GM12865 (cell line): Measurements from ENCODE around the gene AOAH.
"Not testable (repeated sequence)": the region's sequence is repeated elsewhere in the genome, so short reads cannot be mapped to it uniquely, and the experiment has no call there.

ENCODE experiments used
- DNase-seq: peaks from one replicate; pipeline ENCODE4 v3.0.0; 2010; ENCODE audit warnings: low read depth
- H3K4me3 ChIP-seq: 2 replicates; pipeline ENCODE4 v1.5.1; 2011; ENCODE audit warnings: mild to moderate bottlenecking, low read depth, low read length, control low read depth
- TF ChIP-seq, protein P1 (sequence below): IDR thresholded peaks from 2 replicates; pipeline ENCODE4 v1.5.1; 2011; ENCODE audit warnings: low read length, control low read depth, low read depth, inconsistent platforms; ENCODE audit not compliant: insufficient read depth; ENCODE audit errors: missing control alignments

AOAH gene

DNA sequence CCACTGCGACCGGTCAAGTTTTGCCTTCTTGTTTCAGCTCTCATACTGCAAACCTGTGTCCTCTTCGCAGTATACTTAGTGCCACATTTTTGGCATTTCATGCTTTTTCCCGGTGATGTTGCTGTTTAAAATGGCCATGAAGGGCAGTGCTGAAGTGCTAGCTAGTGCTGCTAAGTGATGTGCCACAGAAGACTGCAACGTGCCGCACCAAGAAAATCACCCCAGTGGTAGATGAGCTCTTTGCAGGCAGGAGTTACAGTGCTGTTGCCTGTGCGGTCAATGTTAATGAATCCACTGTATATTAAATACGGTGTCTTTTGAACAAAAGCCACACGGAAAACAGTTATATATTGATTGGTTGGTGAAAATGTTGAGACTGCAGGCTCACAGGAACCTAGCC, 214.3 kb downstream of the AOAH start:
- TF ChIP-seq, protein P1, sequence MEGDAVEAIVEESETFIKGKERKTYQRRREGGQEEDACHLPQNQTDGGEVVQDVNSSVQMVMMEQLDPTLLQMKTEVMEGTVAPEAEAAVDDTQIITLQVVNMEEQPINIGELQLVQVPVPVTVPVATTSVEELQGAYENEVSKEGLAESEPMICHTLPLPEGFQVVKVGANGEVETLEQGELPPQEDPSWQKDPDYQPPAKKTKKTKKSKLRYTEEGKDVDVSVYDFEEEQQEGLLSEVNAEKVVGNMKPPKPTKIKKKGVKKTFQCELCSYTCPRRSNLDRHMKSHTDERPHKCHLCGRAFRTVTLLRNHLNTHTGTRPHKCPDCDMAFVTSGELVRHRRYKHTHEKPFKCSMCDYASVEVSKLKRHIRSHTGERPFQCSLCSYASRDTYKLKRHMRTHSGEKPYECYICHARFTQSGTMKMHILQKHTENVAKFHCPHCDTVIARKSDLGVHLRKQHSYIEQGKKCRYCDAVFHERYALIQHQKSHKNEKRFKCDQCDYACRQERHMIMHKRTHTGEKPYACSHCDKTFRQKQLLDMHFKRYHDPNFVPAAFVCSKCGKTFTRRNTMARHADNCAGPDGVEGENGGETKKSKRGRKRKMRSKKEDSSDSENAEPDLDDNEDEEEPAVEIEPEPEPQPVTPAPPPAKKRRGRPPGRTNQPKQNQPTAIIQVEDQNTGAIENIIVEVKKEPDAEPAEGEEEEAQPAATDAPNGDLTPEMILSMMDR = no peak
- no peak for DNase-seq
- H3K4me3 ChIP-seq = no peak overlapping the region

DNA sequence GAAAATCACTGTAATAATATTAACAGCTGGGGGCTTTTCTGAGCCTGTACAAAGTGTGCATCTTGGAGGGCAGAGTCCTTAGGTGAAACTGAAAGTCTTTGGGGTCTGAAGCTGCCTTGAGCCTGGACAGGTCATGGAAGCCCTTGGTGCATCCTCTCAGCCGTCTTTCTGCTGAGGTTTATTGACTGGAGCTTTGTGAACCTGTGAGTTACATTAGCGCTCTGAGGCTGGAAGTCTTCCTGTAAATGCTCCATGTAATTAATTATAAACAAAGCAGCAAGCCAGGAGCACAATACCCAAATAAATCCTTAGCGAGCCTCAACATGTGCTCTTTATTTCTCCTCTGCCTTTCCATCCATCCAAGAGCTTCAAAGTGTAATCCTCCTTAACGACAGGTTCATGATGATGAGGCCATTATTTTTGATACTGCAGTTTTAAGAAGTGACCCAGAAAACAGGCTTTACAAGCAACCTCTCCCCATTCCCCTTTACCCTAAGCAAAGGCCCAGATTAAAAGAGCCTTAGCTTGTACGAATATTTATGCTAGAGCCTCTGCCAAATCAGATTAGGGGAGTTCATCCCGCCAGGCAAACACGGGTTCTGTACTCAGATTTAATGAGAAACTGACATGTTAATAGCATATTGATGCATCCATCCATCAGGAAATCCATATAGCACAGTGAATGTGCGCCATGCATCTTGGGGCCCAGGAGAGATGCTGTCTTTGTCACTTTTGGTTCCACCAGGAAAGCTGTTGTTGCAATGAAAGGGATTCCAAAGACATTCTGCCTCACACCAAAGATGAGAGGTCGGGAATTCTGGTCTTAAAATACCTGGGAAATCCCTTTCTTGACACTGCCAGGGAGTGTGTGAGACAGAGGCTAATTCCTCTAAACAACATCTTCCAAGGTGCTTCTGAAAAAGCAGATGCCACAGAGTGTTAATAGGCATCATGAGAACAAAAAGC, 216.5 kb downstream of the AOAH start:
- no peak for DNase-seq
- TF ChIP-seq, protein P1 = no peak
- H3K4me3 ChIP-seq = no peak overlapping the region

DNA sequence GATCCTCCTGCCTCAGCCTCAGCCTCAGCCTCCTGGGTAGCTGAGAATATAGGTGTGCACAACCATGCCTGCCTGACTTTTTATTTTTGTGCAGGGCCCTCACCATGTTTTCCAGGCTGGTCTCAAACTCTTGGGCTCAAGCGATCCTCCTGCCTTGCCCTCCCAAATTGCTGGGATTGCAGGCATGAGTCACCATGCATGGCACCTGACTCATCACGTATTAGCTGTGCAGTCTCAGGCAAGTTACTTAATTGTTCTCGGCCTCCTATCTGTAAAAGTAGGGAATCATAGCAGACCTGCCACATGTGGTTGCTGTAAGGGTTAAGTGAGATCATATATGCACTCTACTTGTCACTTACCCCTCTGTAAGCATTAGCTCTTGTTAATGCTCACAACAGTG, 217.5 kb downstream of the AOAH start:
- TF ChIP-seq, protein P1 = no peak
- DNase-seq = no peak
- H3K4me3 ChIP-seq = no peak overlapping the region

DNA sequence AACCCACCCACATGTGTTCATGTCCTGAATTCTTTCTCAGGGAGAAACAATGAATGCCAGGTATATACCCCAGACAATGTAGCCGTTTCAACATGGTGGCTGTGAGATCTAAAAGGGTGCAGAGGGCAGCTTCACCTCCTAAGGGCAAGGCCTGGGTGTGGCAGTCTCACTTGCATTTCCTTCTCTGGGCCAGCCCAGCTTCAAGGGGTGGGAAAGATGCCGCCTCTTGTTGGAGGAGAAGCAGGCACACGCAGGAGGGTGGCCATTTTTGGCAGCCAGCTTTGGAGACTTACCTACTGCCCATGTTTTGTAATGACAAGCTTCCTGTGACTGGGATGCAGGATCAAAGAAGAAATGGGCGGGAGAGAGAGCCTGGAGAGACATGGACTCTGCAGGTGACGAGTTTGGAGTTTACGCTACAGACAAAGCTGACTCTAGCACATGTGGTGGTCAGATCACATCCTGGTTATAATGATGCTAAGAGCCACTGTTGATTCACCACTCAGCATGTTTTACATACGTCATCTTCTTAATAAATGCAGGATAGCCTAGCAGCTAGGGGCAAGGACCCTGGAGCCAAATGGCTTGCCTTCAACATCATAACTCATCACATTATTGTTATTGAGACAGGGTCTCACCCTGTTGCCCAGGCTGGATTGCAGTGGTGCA, 218.0 kb downstream of the AOAH start:
- H3K4me3 ChIP-seq = no peak overlapping the region
- TF ChIP-seq, protein P1 = no peak
- DNase-seq = no peak

DNA sequence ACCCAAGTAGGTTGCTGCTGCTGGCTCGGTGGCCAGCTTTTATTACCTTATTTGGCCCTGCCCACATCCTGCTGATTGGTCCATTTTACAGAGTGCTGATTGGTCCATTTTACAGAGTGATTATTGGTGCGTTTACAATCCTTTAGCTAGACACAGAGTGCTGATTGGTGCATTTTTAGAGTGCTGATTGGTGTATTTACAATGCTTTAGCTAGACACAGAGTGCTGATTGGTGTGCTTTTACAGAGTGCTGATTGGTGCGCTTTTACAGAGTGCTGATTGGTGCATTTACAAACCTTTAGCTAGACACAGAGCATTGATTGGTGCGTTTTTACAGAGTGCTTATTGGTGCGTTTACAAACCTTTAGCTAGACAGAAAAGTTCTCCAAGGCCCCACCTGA, 219.7 kb downstream of the AOAH start:
- DNase-seq, H3K4me3 ChIP-seq: not testable (repeated sequence)

DNA sequence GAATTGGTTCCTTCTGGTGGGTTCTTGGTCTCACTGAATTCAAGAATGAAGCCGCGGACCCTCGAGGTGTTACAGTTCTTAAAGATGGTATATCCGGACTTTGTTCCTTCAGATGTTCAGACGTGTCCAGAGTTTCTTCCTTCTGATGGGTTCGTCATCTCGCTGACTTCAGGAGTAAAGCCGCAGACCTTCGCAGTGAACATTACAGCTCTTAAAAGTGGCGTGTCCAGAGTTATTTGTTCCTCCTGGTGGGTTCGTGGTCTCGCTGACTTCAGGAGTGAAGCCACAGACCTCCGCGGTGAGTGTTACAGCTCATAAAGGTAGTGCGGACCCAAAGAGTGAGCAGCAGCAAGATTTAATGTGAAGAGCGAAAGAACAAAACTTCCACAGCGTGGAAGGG, 220.1 kb downstream of the AOAH start:
- not testable (repeated sequence) for DNase-seq, H3K4me3 ChIP-seq

DNA sequence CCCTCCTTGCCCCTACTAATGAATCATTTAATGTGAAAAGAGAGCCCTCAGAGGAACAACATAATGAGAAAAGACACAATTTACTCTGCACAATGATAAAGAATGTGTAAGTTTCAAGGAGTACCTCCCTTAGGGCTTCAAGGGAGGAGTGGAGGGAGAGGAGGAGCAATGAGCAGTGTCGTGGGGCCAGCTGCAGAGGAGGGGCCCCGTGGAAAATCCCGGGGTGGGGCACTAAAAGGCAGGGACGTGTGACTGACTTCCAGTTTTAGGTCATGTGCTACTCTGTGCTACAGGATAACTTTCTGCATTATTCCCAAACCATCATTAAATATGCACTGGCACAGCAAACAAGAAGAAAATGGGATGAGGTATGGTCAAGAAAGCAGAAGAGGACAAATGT, 226.5 kb downstream of the AOAH start:
- DNase-seq = no peak
- H3K4me3 ChIP-seq = no peak overlapping the region
- TF ChIP-seq, protein P1 = no peak

DNA sequence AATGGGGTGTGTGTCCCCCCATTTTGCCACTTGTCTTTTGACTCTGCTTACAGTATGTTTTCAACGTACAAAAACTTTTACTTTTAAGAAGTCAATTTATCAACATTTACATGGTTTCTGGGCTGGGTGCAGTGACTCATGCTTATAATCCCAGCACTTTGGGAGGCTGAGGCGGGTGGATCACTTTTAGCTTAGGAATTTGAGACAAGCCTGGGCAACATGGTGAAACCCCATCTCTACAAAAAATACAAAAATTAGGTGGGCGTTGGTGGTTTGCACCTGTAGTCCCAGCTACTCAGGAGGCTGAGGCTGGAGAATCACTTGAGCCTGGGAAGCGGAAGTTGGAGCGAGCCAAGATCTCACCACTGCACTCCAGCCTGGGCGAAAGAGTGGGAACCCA, 227.1 kb downstream of the AOAH start:
- not testable (repeated sequence) for H3K4me3 ChIP-seq, DNase-seq
